Measurements from ENCODE around the gene FAM120AOS. TPM values are rescaled to one million over a fixed set of nuclear protein-coding genes. Genes with fewer than 3 reads are reported as not detected.

FAM120AOS gene
- polyA plus RNA-seq, 3 donors, result 33.2 to 47.7 (median 41.6) TPM

GRCh38 chr9:93468763-93469456, 15.5 kb upstream of the FAM120AOS start:
- Histone ChIP-seq H3K9ac (ENCODE audit: insufficient read depth, low read length, poor library complexity, severe bottlenecking) (peak overlapping the region; percentile 11), H3K79me2 (ENCODE audit: insufficient read depth, low read length) (peaks cover 99% of the 10 kb centered on the region), H3K4me3 (replicated peaks in 1 of 3; ENCODE audit: low read depth in 2 of 3, low read length in 3 of 3) (no peak overlapping the region), H3K27me3 (ENCODE audit: control insufficient read depth in 2 of 2, insufficient read depth in 2 of 2, low read length in 2 of 2) (no peaks in the 10 kb centered on the region), H3K4me2 (replicated peaks; ENCODE audit: extremely low read depth, low read length, poor library complexity, severe bottlenecking) (peak overlapping the region; percentile 30), H4K20me1 (ENCODE audit: insufficient read depth, low read length) (peaks cover 73% of the 10 kb centered on the region), H2AFZ (ENCODE audit: insufficient read depth, low read depth, low read length, poor library complexity, severe bottlenecking) (no peak overlapping the region), H3K4me1 (ENCODE audit: control insufficient read depth in 1 of 2, insufficient read depth in 2 of 2, low read length in 2 of 2) (peaks cover 28 to 49% of the 10 kb centered on the region in 2 donors), H3K36me3 (replicated peaks in 1 of 2; ENCODE audit: control insufficient read depth in 1 of 2, insufficient read depth in 2 of 2, low read length in 2 of 2) (peaks cover 21 to 36% of the 10 kb centered on the region in 2 donors), H3K9me3 (replicated peaks in 1 of 2; ENCODE audit: control insufficient read depth in 1 of 2, insufficient read depth in 1 of 2, low read length in 2 of 2) (no peaks in the 10 kb centered on the region), H3K27ac (ENCODE audit: low read depth in 1 of 2, low read length in 2 of 2) (peak overlapping the region; percentile 29 to 80)
- Mint-ChIP-seq H3K27me3 (ENCODE audit: low read depth in 3 of 3) (peaks cover 0 to 1% (median 0%) of the 10 kb centered on the region in 3 donors), H3K4me3 (peak overlapping the region; percentile 2 to 39), H3K27ac (peak overlapping the region; percentile 73 to 93 (median 88)), H3K9me3 (no peaks in the 10 kb centered on the region), H3K36me3 (peaks cover 17 to 27% of the 10 kb centered on the region in 2 donors), H3K4me1 (peaks cover 65% of the 10 kb centered on the region)
- no peak for TF ChIP-seq CTCF (IDR thresholded peaks at IDR 0.05)
- 89% methylated on average over 1 of the region's 5 CpGs for WGBS (ENCODE audit: insufficient coverage)
- peak in 1 of 3 donors; percentile 26 for DNase-seq
- intact Hi-C loops (cut with micrococcal nuclease), result no loop called here

- no peak overlapping the region for H2AFZ ChIP-seq (ENCODE audit: insufficient read depth, low read depth, low read length, poor library complexity, severe bottlenecking)
- DNase-seq, result no peak
- peak overlapping the region; percentile 14 for H3K4me2 ChIP-seq (replicated peaks; ENCODE audit: extremely low read depth, low read length, poor library complexity, severe bottlenecking)
- H3K4me1 ChIP-seq (ENCODE audit: control insufficient read depth in 1 of 2, insufficient read depth in 2 of 2, low read length in 2 of 2), result peaks cover 35 to 58% of the 10 kb centered on the region in 2 donors
- Mint-ChIP-seq H3K9me3 (no peaks in the 10 kb centered on the region), H3K4me1 (peaks cover 78% of the 10 kb centered on the region), H3K27ac (peak overlapping the region in 6 of 7 donors; percentile 19 to 82 (median 60)), H3K4me3 (no peak overlapping the region), H3K27me3 (ENCODE audit: low read depth in 3 of 3) (peaks cover 0 to 1% (median 0%) of the 10 kb centered on the region in 3 donors), H3K36me3 (peaks cover 17 to 21% of the 10 kb centered on the region in 2 donors)
- H3K27me3 ChIP-seq (ENCODE audit: control insufficient read depth in 2 of 2, insufficient read depth in 2 of 2, low read length in 2 of 2), result no peaks in the 10 kb centered on the region
- no peak overlapping the region for H3K4me3 ChIP-seq (replicated peaks in 1 of 3; ENCODE audit: low read depth in 2 of 3, low read length in 3 of 3)
- no peak for TF ChIP-seq CTCF (IDR thresholded peaks at IDR 0.05)
- peaks cover 100% of the 10 kb centered on the region for H3K79me2 ChIP-seq (ENCODE audit: insufficient read depth, low read length)
- no peak overlapping the region for H3K9ac ChIP-seq (ENCODE audit: insufficient read depth, low read length, poor library complexity, severe bottlenecking)
- peak overlapping the region in 1 of 2 donors; percentile 27 for H3K27ac ChIP-seq (ENCODE audit: low read depth in 1 of 2, low read length in 2 of 2)
- H3K36me3 ChIP-seq (replicated peaks in 1 of 2; ENCODE audit: control insufficient read depth in 1 of 2, insufficient read depth in 2 of 2, low read length in 2 of 2), result peaks cover 13 to 23% of the 10 kb centered on the region in 2 donors
- no CpG with 5 or more reads among the region's 3 CpGs for WGBS (ENCODE audit: insufficient coverage)
- intact Hi-C loops (cut with micrococcal nuclease), result no loop called here
- no peaks in the 10 kb centered on the region for H3K9me3 ChIP-seq (replicated peaks in 1 of 2; ENCODE audit: control insufficient read depth in 1 of 2, insufficient read depth in 1 of 2, low read length in 2 of 2)
- H4K20me1 ChIP-seq (ENCODE audit: insufficient read depth, low read length), result peaks cover 59% of the 10 kb centered on the region
Measured at GRCh38 chr9:93467462-93467861, 14.1 kb upstream of the FAM120AOS start.

Data from CD14-positive monocyte (primary cell).